GM23338 (cell line): ENCODE measurements around the gene PRMT5. TPM values are rescaled to one million over a fixed set of nuclear protein-coding genes. Genes with fewer than 3 reads are reported as not detected.

ENCODE experiments used
- ATAC-seq: fragments of 200-7000 bp; cut with Tn5 transposase; 3 replicates; pipeline ENCODE4 v1.9.1; 2020
- DNase-seq: peaks from one replicate; pipeline ENCODE4 v3.0.0-alpha.2; 2015; ENCODE audit warnings: low spot score
- H2AFZ ChIP-seq: fragments of 200-600 bp; sonication (generic); 2 replicates; pipeline ENCODE4 v1.8.0; 2016; ENCODE audit warnings: antibody characterized with exemption, mild to moderate bottlenecking, moderate library complexity
- H3F3A ChIP-seq: fragments of 200-600 bp; sonication (generic); replicated peaks from 2 replicates; pipeline ENCODE4 v1.8.0; 2017; ENCODE audit warnings: antibody characterized with exemption, mixed run types, low read depth
- H3K27ac ChIP-seq: fragments of 200-600 bp; sonication (generic); 2 replicates; pipeline ENCODE4 v1.6.1; 2016; ENCODE audit warnings: low read depth
- H3K27me3 ChIP-seq: fragments of 200-600 bp; sonication (generic); 2 replicates; pipeline ENCODE4 v1.8.0; 2016; ENCODE audit warnings: mild to moderate bottlenecking, mixed run types, moderate library complexity; ENCODE audit not compliant: insufficient read depth
- H3K36me3 ChIP-seq: fragments of 200-600 bp; sonication (generic); 2 replicates; pipeline ENCODE4 v1.8.0; 2016; ENCODE audit warnings: mild to moderate bottlenecking; ENCODE audit not compliant: insufficient read depth
- H3K4me1 ChIP-seq: fragments of 200-600 bp; sonication (generic); 2 replicates; pipeline ENCODE4 v1.8.0; 2016; ENCODE audit warnings: mild to moderate bottlenecking, moderate library complexity; ENCODE audit not compliant: insufficient read depth
- H3K4me2 ChIP-seq: fragments of 200-600 bp; sonication (generic); 2 replicates; pipeline ENCODE4 v1.7.1; 2017; ENCODE audit warnings: mixed run types
- H3K4me3 ChIP-seq: fragments of 200-600 bp; sonication (generic); 2 replicates; pipeline ENCODE4 v1.6.1; 2016; ENCODE audit warnings: mixed run types
- H3K79me2 ChIP-seq: fragments of 200-600 bp; sonication (generic); replicated peaks from 2 replicates; pipeline ENCODE4 v1.8.0; 2017; ENCODE audit warnings: mild to moderate bottlenecking; ENCODE audit not compliant: insufficient read depth
- H3K9me2 ChIP-seq: fragments of 200-600 bp; sonication (generic); 2 replicates; pipeline ENCODE4 v1.8.0; 2017; ENCODE audit not compliant: insufficient read depth
- H4K20me1 ChIP-seq: fragments of 200-600 bp; sonication (generic); replicated peaks from 2 replicates; pipeline ENCODE4 v1.8.0; 2017; ENCODE audit warnings: mild to moderate bottlenecking; ENCODE audit not compliant: insufficient read depth
- H3K27ac Mint-ChIP-seq: 2 replicates; pipeline ENCODE4 v1.8.0; 2020; ENCODE audit warnings: inconsistent platforms, mild to moderate bottlenecking, moderate library complexity, mixed read lengths
- H3K27me3 Mint-ChIP-seq: 3 replicates; pipeline ENCODE4 v1.8.0; 2022; ENCODE audit warnings: low read depth, mild to moderate bottlenecking, moderate library complexity, mixed read lengths, inconsistent platforms; ENCODE audit not compliant: insufficient read depth, poor library complexity
- H3K36me3 Mint-ChIP-seq: 3 replicates; pipeline ENCODE4 v1.8.0; 2021; ENCODE audit warnings: low read depth, mild to moderate bottlenecking, inconsistent platforms, moderate library complexity, mixed read lengths
- H3K4me1 Mint-ChIP-seq: 3 replicates; pipeline ENCODE4 v1.8.0; 2020; ENCODE audit warnings: mild to moderate bottlenecking, inconsistent platforms, mixed read lengths
- H3K4me3 Mint-ChIP-seq: 3 replicates; pipeline ENCODE4 v1.8.0; 2021; ENCODE audit warnings: moderate library complexity, mild to moderate bottlenecking, inconsistent platforms, mixed read lengths
- H3K9me3 Mint-ChIP-seq: 3 replicates; pipeline ENCODE4 v1.8.0; 2020; ENCODE audit warnings: moderate library complexity, mild to moderate bottlenecking, inconsistent platforms, mixed read lengths
- CREB1 ChIP-seq: fragments of 250-450 bp; sonication (Bioruptor Pico); IDR thresholded peaks from 2 replicates; pipeline ENCODE4 v1.5.0; 2020; ENCODE audit warnings: low read depth, mild to moderate bottlenecking, moderate library complexity
- EZH2 ChIP-seq: fragments of 200-600 bp; sonication (generic); IDR thresholded peaks from one replicate; pipeline ENCODE4 v1.8.0; 2017; ENCODE audit warnings: antibody characterized with exemption, mild to moderate bottlenecking, low read depth; ENCODE audit not compliant: unreplicated experiment
- JUNB ChIP-seq: IDR thresholded peaks from one replicate; pipeline ENCODE4 v1.6.1; 2016; ENCODE audit warnings: antibody characterized with exemption; ENCODE audit not compliant: unreplicated experiment
- NANOG ChIP-seq: IDR thresholded peaks from 2 replicates; pipeline ENCODE4 v1.6.1; 2016; ENCODE audit warnings: antibody characterized with exemption, borderline replicate concordance
- POLR2AphosphoS5 ChIP-seq: IDR thresholded peaks from 2 replicates; pipeline ENCODE4 v1.6.1; 2016; ENCODE audit warnings: antibody characterized with exemption, low read depth
- STAT1 ChIP-seq: IDR thresholded peaks from one replicate; pipeline ENCODE4 v1.6.1; 2016; ENCODE audit warnings: antibody characterized with exemption; ENCODE audit not compliant: unreplicated experiment
- polyA plus RNA-seq: library from polyadenylated mRNA; unstranded; fragments of >200 nt; fragmentation: Nextera tagmentation; extraction: Ambion mirVana; gene quantifications from 2 replicates; pipeline ENCODE4 v1.2.1, GENCODE V29; 2016
- total RNA-seq: library from RNA; depleted of rRNA; stranded (reverse); fragments of >200 nt; shearing (Covaris generic); gene quantifications from 2 replicates; pipeline ENCODE4 v1.2.3, GENCODE V29; 2014
- TF ChIP-seq, protein P1 (sequence below), 2 experiments: fragments of 200-600 bp in 1 of 2; sonication (generic) in 1 of 2; conservative IDR thresholded peaks; 2 replicates each; pipeline versions ENCODE4 v1.5.1 to v1.6.1; 2016 to 2017; ENCODE audit warnings: antibody characterized with exemption in 2 of 2, low read depth in 2 of 2, mild to moderate bottlenecking in 2 of 2, moderate library complexity in 1 of 2
- TF ChIP-seq, protein P2 (sequence below): fragments of 250-450 bp; sonication (Bioruptor Pico); IDR thresholded peaks from 2 replicates; pipeline ENCODE4 v1.5.0; 2020; ENCODE audit warnings: mild to moderate bottlenecking, moderate library complexity
- TF ChIP-seq, protein P3 (sequence below): IDR thresholded peaks from one replicate; pipeline ENCODE4 v1.6.1; 2018; ENCODE audit warnings: antibody characterized with exemption; ENCODE audit not compliant: unreplicated experiment
- TF ChIP-seq, protein P4 (sequence below): IDR thresholded peaks from 2 replicates; pipeline ENCODE4 v1.6.1; 2016; ENCODE audit warnings: antibody characterized with exemption

Gene PRMT5
- total and polyA plus RNA-seq, 2 experiments from 2014 or later: 68.8 to 124 TPM

DNA sequence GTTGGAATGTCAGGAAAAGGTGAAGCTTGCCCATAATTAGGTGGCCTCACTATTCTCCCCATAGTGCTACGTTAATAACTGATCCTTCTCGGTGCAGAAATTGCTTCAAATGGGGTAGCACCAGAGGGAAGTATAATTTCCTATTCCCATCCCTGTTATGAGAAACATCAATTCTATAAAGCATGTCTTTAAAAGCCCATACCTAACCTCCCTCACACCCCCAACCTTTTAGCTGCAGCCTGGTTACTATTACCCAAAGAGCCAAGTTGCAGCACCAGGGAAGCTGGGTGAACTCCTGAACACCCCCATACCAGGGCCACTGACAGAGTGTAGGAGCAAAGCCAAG, 25.5 kb downstream of the PRMT5 start:
- Mint-ChIP-seq H3K36me3 (peaks cover 70% of the 10 kb centered on the region), H3K4me1 (peaks cover 3% of the 10 kb centered on the region), H3K4me3 (no peak overlapping the region), H3K27ac (no peak overlapping the region), H3K9me3 (no peaks in the 10 kb centered on the region), H3K27me3 (peaks cover 5% of the 10 kb centered on the region)
- TF ChIP-seq NANOG: no peak
- TF ChIP-seq, protein P1, sequence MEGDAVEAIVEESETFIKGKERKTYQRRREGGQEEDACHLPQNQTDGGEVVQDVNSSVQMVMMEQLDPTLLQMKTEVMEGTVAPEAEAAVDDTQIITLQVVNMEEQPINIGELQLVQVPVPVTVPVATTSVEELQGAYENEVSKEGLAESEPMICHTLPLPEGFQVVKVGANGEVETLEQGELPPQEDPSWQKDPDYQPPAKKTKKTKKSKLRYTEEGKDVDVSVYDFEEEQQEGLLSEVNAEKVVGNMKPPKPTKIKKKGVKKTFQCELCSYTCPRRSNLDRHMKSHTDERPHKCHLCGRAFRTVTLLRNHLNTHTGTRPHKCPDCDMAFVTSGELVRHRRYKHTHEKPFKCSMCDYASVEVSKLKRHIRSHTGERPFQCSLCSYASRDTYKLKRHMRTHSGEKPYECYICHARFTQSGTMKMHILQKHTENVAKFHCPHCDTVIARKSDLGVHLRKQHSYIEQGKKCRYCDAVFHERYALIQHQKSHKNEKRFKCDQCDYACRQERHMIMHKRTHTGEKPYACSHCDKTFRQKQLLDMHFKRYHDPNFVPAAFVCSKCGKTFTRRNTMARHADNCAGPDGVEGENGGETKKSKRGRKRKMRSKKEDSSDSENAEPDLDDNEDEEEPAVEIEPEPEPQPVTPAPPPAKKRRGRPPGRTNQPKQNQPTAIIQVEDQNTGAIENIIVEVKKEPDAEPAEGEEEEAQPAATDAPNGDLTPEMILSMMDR (conservative IDR thresholded peaks at IDR 0.05; ENCODE audit: low read depth in 2 of 2): no peak
- no peak for TF ChIP-seq STAT1
- no peak for TF ChIP-seq CREB1 (CRISPR knock-in tag)
- TF ChIP-seq POLR2AphosphoS5: no peak
- no peak for TF ChIP-seq JUNB
- TF ChIP-seq, protein P2, sequence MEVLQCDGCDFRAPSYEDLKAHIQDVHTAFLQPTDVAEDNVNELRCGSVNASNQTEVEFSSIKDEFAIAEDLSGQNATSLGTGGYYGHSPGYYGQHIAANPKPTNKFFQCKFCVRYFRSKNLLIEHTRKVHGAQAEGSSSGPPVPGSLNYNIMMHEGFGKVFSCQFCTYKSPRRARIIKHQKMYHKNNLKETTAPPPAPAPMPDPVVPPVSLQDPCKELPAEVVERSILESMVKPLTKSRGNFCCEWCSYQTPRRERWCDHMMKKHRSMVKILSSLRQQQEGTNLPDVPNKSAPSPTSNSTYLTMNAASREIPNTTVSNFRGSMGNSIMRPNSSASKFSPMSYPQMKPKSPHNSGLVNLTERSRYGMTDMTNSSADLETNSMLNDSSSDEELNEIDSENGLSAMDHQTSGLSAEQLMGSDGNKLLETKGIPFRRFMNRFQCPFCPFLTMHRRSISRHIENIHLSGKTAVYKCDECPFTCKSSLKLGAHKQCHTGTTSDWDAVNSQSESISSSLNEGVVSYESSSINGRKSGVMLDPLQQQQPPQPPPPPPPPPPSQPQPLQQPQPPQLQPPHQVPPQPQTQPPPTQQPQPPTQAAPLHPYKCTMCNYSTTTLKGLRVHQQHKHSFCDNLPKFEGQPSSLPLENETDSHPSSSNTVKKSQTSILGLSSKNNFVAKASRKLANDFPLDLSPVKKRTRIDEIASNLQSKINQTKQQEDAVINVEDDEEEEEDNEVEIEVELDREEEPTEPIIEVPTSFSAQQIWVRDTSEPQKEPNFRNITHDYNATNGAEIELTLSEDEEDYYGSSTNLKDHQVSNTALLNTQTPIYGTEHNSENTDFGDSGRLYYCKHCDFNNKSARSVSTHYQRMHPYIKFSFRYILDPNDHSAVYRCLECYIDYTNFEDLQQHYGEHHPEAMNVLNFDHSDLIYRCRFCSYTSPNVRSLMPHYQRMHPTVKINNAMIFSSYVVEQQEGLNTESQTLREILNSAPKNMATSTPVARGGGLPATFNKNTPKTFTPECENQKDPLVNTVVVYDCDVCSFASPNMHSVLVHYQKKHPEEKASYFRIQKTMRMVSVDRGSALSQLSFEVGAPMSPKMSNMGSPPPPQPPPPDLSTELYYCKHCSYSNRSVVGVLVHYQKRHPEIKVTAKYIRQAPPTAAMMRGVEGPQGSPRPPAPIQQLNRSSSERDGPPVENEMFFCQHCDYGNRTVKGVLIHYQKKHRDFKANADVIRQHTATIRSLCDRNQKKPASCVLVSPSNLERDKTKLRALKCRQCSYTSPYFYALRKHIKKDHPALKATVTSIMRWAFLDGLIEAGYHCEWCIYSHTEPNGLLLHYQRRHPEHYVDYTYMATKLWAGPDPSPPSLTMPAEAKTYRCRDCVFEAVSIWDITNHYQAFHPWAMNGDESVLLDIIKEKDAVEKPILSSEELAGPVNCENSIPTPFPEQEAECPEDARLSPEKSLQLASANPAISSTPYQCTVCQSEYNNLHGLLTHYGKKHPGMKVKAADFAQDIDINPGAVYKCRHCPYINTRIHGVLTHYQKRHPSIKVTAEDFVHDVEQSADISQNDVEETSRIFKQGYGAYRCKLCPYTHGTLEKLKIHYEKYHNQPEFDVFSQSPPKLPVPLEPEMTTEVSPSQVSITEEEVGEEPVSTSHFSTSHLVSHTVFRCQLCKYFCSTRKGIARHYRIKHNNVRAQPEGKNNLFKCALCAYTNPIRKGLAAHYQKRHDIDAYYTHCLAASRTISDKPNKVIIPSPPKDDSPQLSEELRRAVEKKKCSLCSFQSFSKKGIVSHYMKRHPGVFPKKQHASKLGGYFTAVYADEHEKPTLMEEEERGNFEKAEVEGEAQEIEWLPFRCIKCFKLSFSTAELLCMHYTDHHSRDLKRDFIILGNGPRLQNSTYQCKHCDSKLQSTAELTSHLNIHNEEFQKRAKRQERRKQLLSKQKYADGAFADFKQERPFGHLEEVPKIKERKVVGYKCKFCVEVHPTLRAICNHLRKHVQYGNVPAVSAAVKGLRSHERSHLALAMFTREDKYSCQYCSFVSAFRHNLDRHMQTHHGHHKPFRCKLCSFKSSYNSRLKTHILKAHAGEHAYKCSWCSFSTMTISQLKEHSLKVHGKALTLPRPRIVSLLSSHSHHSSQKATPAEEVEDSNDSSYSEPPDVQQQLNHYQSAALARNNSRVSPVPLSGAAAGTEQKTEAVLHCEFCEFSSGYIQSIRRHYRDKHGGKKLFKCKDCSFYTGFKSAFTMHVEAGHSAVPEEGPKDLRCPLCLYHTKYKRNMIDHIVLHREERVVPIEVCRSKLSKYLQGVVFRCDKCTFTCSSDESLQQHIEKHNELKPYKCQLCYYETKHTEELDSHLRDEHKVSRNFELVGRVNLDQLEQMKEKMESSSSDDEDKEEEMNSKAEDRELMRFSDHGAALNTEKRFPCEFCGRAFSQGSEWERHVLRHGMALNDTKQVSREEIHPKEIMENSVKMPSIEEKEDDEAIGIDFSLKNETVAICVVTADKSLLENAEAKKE: no peak
- TF ChIP-seq, protein P3, sequence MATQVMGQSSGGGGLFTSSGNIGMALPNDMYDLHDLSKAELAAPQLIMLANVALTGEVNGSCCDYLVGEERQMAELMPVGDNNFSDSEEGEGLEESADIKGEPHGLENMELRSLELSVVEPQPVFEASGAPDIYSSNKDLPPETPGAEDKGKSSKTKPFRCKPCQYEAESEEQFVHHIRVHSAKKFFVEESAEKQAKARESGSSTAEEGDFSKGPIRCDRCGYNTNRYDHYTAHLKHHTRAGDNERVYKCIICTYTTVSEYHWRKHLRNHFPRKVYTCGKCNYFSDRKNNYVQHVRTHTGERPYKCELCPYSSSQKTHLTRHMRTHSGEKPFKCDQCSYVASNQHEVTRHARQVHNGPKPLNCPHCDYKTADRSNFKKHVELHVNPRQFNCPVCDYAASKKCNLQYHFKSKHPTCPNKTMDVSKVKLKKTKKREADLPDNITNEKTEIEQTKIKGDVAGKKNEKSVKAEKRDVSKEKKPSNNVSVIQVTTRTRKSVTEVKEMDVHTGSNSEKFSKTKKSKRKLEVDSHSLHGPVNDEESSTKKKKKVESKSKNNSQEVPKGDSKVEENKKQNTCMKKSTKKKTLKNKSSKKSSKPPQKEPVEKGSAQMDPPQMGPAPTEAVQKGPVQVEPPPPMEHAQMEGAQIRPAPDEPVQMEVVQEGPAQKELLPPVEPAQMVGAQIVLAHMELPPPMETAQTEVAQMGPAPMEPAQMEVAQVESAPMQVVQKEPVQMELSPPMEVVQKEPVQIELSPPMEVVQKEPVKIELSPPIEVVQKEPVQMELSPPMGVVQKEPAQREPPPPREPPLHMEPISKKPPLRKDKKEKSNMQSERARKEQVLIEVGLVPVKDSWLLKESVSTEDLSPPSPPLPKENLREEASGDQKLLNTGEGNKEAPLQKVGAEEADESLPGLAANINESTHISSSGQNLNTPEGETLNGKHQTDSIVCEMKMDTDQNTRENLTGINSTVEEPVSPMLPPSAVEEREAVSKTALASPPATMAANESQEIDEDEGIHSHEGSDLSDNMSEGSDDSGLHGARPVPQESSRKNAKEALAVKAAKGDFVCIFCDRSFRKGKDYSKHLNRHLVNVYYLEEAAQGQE: no peak
- TF ChIP-seq, protein P4, sequence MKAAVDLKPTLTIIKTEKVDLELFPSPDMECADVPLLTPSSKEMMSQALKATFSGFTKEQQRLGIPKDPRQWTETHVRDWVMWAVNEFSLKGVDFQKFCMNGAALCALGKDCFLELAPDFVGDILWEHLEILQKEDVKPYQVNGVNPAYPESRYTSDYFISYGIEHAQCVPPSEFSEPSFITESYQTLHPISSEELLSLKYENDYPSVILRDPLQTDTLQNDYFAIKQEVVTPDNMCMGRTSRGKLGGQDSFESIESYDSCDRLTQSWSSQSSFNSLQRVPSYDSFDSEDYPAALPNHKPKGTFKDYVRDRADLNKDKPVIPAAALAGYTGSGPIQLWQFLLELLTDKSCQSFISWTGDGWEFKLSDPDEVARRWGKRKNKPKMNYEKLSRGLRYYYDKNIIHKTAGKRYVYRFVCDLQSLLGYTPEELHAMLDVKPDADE: no peak
- no peak for TF ChIP-seq EZH2
- H3K9me2 ChIP-seq: no peaks in the 10 kb centered on the region
- H3K79me2 ChIP-seq: no peaks in the 10 kb centered on the region
- peaks cover 54% of the 10 kb centered on the region for H3K36me3 ChIP-seq
- H2AFZ ChIP-seq: no peak overlapping the region
- peaks cover 16% of the 10 kb centered on the region for H3F3A ChIP-seq
- ATAC-seq (no peak), DNase-seq (no peak)
- H3K4me2 ChIP-seq: no peak overlapping the region
- H4K20me1 ChIP-seq: peaks cover 4% of the 10 kb centered on the region
- H3K27me3 ChIP-seq: peaks cover 4% of the 10 kb centered on the region
- H3K4me3 ChIP-seq: no peak overlapping the region
- no peak overlapping the region for H3K27ac ChIP-seq
- H3K4me1 ChIP-seq: peaks cover 13% of the 10 kb centered on the region
